HG02642 (cell line): ENCODE results near the gene FGF1.
A peak's percentile ranks its signal among the peaks of the same experiment; 100 is the strongest.

Experiments
- ATAC-seq: cut with Tn5 transposase; IDR thresholded peaks from one replicate; pipeline ENCODE4 v1.9.1; 2021; ENCODE audit warnings: mild to moderate bottlenecking; ENCODE audit not compliant: unreplicated experiment, poor library complexity

Gene FGF1

GRCh38 chr5:142617416-142618129 lies 68.3 kb downstream of the FGF1 start:
- no peak for ATAC-seq

- ATAC-seq: no peak
These were observed 69.9 kb downstream of the FGF1 start for GRCh38 chr5:142615948-142616347.

- no peak for ATAC-seq
These were observed 71.8 kb downstream of the FGF1 start for GRCh38 chr5:142614054-142614453.

GRCh38 chr5:142613271-142613671 lies 72.6 kb downstream of the FGF1 start:
- no peak for ATAC-seq

GRCh38 chr5:142612494-142613270 lies 73.2 kb downstream of the FGF1 start:
- ATAC-seq: no peak

GRCh38 chr5:142611154-142611553 lies 74.7 kb downstream of the FGF1 start:
- peak; percentile 89 for ATAC-seq

- ATAC-seq: no peak
These were observed 75.5 kb downstream of the FGF1 start for GRCh38 chr5:142610176-142611001.

GRCh38 chr5:142609142-142609541 lies 76.7 kb downstream of the FGF1 start:
- no peak for ATAC-seq

- no peak for ATAC-seq
These were observed 77.8 kb downstream of the FGF1 start for GRCh38 chr5:142608081-142608480.

GRCh38 chr5:142605611-142606010 lies 80.3 kb downstream of the FGF1 start:
- ATAC-seq: no peak

GRCh38 chr5:142602720-142603245 lies 83.1 kb downstream of the FGF1 start:
- no peak for ATAC-seq

GRCh38 chr5:142601432-142601831 lies 84.5 kb downstream of the FGF1 start:
- ATAC-seq: no peak

GRCh38 chr5:142600611-142601358 lies 85.1 kb downstream of the FGF1 start:
- no peak for ATAC-seq

GRCh38 chr5:142600092-142600491 lies 85.8 kb downstream of the FGF1 start:
- no peak for ATAC-seq

GRCh38 chr5:142598338-142598700 lies 87.6 kb downstream of the FGF1 start:
- no peak for ATAC-seq

GRCh38 chr5:142597546-142598337 lies 88.1 kb downstream of the FGF1 start:
- ATAC-seq: no peak

- no peak for ATAC-seq
These were observed 88.9 kb downstream of the FGF1 start for GRCh38 chr5:142597025-142597424.

- ATAC-seq: no peak
These were observed 93.5 kb downstream of the FGF1 start for GRCh38 chr5:142592365-142592764.
